Stimulated activated CD4-positive, alpha-beta T cell treated with anti-CD3 and anti-CD28 coated beads, TNF-alpha, amount 100 ng/mL, for 4 hours (primary cell): ENCODE data around the gene KDM6A.
"Not testable (repeated sequence)": the region's sequence is repeated elsewhere in the genome, so short reads cannot be mapped to it uniquely, and the experiment has no call there.

ENCODE experiments used
- DNase-seq, 3 experiments: peaks; one replicate each; pipeline ENCODE4 v3.0.0-alpha.2; 2020; ENCODE audit warnings: low read depth in 3 of 3

Gene KDM6A

GRCh38 chrX:45083314-45083713 is 210.3 kb downstream of the KDM6A start:
- DNase-seq, result no peak

- DNase-seq, result no peak
Measured at GRCh38 chrX:45110494-45110893, 237.5 kb downstream of the KDM6A start.

- DNase-seq, result no peak
Measured at GRCh38 chrX:45126158-45126557, 253.2 kb downstream of the KDM6A start.

GRCh38 chrX:45128896-45129454 is 256.0 kb downstream of the KDM6A start:
- no peak for DNase-seq

- no peak for DNase-seq
Measured at GRCh38 chrX:45133465-45133864, 260.5 kb downstream of the KDM6A start.

- no peak for DNase-seq
Measured at GRCh38 chrX:45134315-45134731, 261.3 kb downstream of the KDM6A start.

GRCh38 chrX:45134775-45135174 is 261.8 kb downstream of the KDM6A start:
- no peak for DNase-seq

- DNase-seq, result not testable (repeated sequence)
Measured at GRCh38 chrX:45135391-45136075, 262.5 kb downstream of the KDM6A start.

- DNase-seq, result no peak
Measured at GRCh38 chrX:45137531-45137930, 264.5 kb downstream of the KDM6A start.

- no peak for DNase-seq
Measured at GRCh38 chrX:45138525-45138924, 265.5 kb downstream of the KDM6A start.

GRCh38 chrX:45140812-45141211 is 267.8 kb downstream of the KDM6A start:
- DNase-seq, result no peak

- DNase-seq, result no peak
Measured at GRCh38 chrX:45142185-45142584, 269.2 kb downstream of the KDM6A start.

GRCh38 chrX:45143455-45143854 is 270.5 kb downstream of the KDM6A start:
- DNase-seq, result no peak

GRCh38 chrX:45145492-45146215 is 272.7 kb downstream of the KDM6A start:
- DNase-seq, result no peak

GRCh38 chrX:45150821-45151220 is 277.8 kb downstream of the KDM6A start:
- no peak for DNase-seq

- no peak for DNase-seq
Measured at GRCh38 chrX:45154033-45154360, 281.0 kb downstream of the KDM6A start.

GRCh38 chrX:45154462-45154861 is 281.5 kb downstream of the KDM6A start:
- no peak for DNase-seq

GRCh38 chrX:45157647-45158046 is 284.7 kb downstream of the KDM6A start:
- DNase-seq, result no peak
